ENCODE results near the gene ABCF2. TPM values are rescaled to one million over a fixed set of nuclear protein-coding genes. Genes with fewer than 3 reads are reported as not detected.

ABCF2 gene
- total and polyA plus RNA-seq, 2 of the 13 experiments (the other 11 are each of a cell fraction or from before 2014, with no cell fraction given) = 16.3 to 42.5 TPM

DNA sequence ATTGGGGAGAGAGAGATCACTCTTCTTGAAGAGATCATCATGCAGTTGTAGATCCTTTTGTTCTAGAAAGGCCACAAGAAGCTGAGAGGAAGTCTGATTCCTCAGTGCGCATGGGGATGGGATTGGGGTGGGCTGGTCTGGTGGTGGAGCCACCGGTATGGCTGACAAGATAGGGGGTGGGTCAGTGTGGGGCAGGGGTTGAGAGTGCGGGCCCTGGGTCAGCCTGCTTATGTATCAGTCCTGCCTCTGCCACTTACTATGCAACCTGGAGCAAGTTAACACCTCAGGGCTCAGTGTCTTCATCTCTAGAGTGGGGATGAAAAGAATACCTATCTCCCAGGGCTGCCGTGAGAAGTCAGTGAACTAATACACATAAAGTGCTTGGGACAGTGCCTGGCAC lies 13.5 kb upstream of the ABCF2 start (continued):
- TF ChIP-seq, protein P1, sequence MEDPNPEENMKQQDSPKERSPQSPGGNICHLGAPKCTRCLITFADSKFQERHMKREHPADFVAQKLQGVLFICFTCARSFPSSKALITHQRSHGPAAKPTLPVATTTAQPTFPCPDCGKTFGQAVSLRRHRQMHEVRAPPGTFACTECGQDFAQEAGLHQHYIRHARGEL (CRISPR knock-in tag; IDR thresholded peaks at IDR 0.05) = no peak
- no peak for TF ChIP-seq AHR (CRISPR knock-in tag; IDR thresholded peaks at IDR 0.05)

DNA sequence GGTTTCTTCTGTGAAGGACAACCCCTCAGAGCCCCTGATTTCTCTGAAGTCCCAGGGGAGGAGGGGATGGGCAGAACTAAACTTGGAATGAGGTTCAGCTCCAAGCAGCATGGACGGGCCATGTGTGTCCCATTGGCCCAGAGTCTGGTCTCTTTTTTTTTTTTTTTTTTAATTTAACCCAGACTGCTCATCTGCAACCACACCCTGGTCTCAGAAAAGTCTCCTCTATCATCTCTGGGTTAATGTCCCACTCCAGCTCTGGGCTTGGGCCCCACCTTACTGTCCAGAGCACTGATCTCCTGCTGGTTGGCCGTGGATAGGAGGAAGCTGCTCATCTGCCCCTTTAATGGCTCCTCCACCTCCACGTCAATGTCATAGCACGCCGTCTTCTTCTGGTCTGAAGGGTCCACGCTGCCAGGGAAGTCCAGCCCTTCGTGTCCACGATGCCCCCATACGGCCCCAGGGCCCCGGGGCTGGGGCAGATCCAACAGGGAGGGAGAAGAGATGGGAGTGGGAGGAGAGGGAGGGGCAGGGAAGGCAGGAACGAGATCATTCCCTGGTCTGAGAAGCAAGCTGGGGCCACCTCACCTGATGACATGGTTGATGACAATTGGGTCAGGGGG lies 12.9 kb upstream of the ABCF2 start:
- peaks cover 37% of the 10 kb centered on the region for H3K4me1 ChIP-seq (ENCODE audit: insufficient read depth, low read length)
- intact Hi-C loops (cut with micrococcal nuclease; ENCODE audit: unreplicated experiment) (loop anchor here (10.0 kb wide), 1 partner anchor 155 kb away; the partner anchor contains the start of genes AGAP3, FASTK and TMUB1), in situ Hi-C loops (cut with HindIII; ENCODE audit: extremely low pct_ligation_motif_present, low pct_unique_long_range_greater_than_20kb) (no loop called here)
- TF ChIP-seq MYNN (CRISPR knock-in tag; IDR thresholded peaks at IDR 0.05; ENCODE audit: low read depth) (no peak), NAIF1 (CRISPR knock-in tag; IDR thresholded peaks at IDR 0.05; ENCODE audit: borderline replicate concordance) (no peak), ZNF839 (CRISPR knock-in tag; IDR thresholded peaks at IDR 0.05; ENCODE audit: borderline replicate concordance) (no peak), ZNF672 (CRISPR knock-in tag; IDR thresholded peaks at IDR 0.05) (no peak), AGO2 (optimal IDR thresholded peaks at IDR 0.05; ENCODE audit: low read depth, low read length) (peak; percentile 64), POLR2G (IDR thresholded peaks at IDR 0.05; ENCODE audit: low read depth, low read length) (0 out of 2 replicates have a peak, but pooled peaks have one; percentile 26)
- TF ChIP-seq, protein P2, sequence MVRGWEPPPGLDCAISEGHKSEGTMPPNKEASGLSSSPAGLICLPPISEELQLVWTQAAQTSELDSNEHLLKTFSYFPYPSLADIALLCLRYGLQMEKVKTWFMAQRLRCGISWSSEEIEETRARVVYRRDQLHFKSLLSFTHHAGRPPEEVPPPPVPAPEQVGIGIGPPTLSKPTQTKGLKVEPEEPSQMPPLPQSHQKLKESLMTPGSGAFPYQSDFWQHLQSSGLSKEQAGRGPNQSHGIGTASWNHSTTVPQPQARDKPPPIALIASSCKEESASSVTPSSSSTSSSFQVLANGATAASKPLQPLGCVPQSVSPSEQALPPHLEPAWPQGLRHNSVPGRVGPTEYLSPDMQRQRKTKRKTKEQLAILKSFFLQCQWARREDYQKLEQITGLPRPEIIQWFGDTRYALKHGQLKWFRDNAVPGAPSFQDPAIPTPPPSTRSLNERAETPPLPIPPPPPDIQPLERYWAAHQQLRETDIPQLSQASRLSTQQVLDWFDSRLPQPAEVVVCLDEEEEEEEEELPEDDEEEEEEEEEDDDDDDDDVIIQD (CRISPR knock-in tag; IDR thresholded peaks at IDR 0.05; ENCODE audit: low read depth) = no peak
- H3K27me3 ChIP-seq (ENCODE audit: control insufficient read depth in 1 of 2, insufficient read depth in 2 of 2, low read length in 2 of 2) = peaks cover 0 to 4% of the 10 kb centered on the region in 2 experiments; a peak in 2 of 5 replicates
- BruUV-seq (replicated peaks) = no TSS peak
- no peak overlapping the region for H3K27ac ChIP-seq (ENCODE audit: extremely low read length, insufficient read depth, low read length)
- H2AFZ ChIP-seq (ENCODE audit: low read length) = no peak overlapping the region
- no peak overlapping the region for H3K9ac ChIP-seq (ENCODE audit: insufficient read depth, low read depth, low read length)
- no peak for ATAC-seq
- no peak for DNase-seq (ENCODE audit: low spot score)
- H3K36me3 ChIP-seq (replicated peaks in 1 of 2; ENCODE audit: control insufficient read depth in 1 of 2, insufficient read depth in 2 of 2, low read length in 2 of 2) = peaks cover 6 to 25% of the 10 kb centered on the region in 2 experiments; a peak in 4 of 5 replicates
- ChIA-PET POLR2A (no interaction called here), CTCF (ENCODE audit: low intra/inter-chr PET ratio, low total read pairs) (no interaction called here)
- no peaks in the 10 kb centered on the region for H3K79me2 ChIP-seq (ENCODE audit: insufficient read depth, low read length)
- H3K4me2 ChIP-seq (ENCODE audit: low read depth, low read length) = no peak overlapping the region
- H3K9me3 ChIP-seq (ENCODE audit: low read length) = no peaks in the 10 kb centered on the region
- no peak for FAIRE-seq
- H3K4me3 ChIP-seq (replicated peaks in 1 of 3; ENCODE audit: insufficient read depth in 1 of 3, low read depth in 2 of 3, low read length in 3 of 3) = no peak overlapping the region
- 83% methylated on average over 11 of the region's 11 CpGs for WGBS (ENCODE audit: low lambda C conversion rate)
- H4K20me1 ChIP-seq (ENCODE audit: insufficient read depth, low read length) = peaks cover 2% of the 10 kb centered on the region; the same call in 1 of the 2 replicates
